Prostate gland (tissue), 2 donors: Measurements from ENCODE around the gene ADAMTS13. TPM values are rescaled to one million over a fixed set of nuclear protein-coding genes. Genes with fewer than 3 reads are reported as not detected.

Source experiments
- DNase-seq: peaks from one replicate; pipeline ENCODE4 v3.0.0-alpha.2; 2019; ENCODE audit warnings: low spot score
- H3K27ac ChIP-seq, 2 donors: fragments of 200-600 bp; sonication (generic); 2 replicates each; pipeline ENCODE4 v1.5.1; 2017 to 2019
- H3K27me3 ChIP-seq: fragments of 200-600 bp; sonication (generic); replicated peaks from 2 replicates; pipeline ENCODE4 v1.5.1; 2019; ENCODE audit not compliant: insufficient read depth
- H3K36me3 ChIP-seq, 2 donors: fragments of 200-600 bp; sonication (generic); 1 replicate in 1 of 2; 2 replicates in 1 of 2; pipeline versions ENCODE4 v1.5.1 to v1.8.1; 2017 to 2019
- H3K4me1 ChIP-seq: fragments of 200-600 bp; sonication (generic); replicated peaks from 2 replicates; pipeline ENCODE4 v1.5.1; 2019
- H3K4me3 ChIP-seq, 2 donors: fragments of 200-600 bp; sonication (generic); 2 replicates each; pipeline ENCODE4 v1.5.1; 2017 to 2019
- H3K9me3 ChIP-seq: fragments of 200-600 bp; sonication (generic); 2 replicates; pipeline ENCODE4 v1.5.1; 2017
- CTCF ChIP-seq, 4 experiments: fragments of 200-600 bp in 2 of 4; fragments of 450-650 bp in 2 of 4; sonication (generic) in 2 of 4; IDR thresholded peaks; 1 replicate in 3 of 4; 2 replicates in 1 of 4; pipeline ENCODE4 v1.5.1; 2016 to 2019; ENCODE audit warnings: antibody characterized with exemption in 4 of 4, mild to moderate bottlenecking in 2 of 4, moderate library complexity in 2 of 4
- POLR2A ChIP-seq: fragments of 450-650 bp; IDR thresholded peaks from one replicate; pipeline ENCODE4 v1.6.1; 2016; ENCODE audit warnings: antibody characterized with exemption, mild to moderate bottlenecking
- POLR2AphosphoS5 ChIP-seq: sonication (generic); formaldehyde crosslinking; IDR thresholded peaks from one replicate; pipeline ENCODE4 v1.6.1; 2017; ENCODE audit warnings: antibody characterized with exemption
- WGBS: methylation state at CpG from one replicate; pipeline ENCODE4 v1.1.5; 2018; 5-methylcytosine and 5-hydroxymethylcytosine counted together
- intact Hi-C: fragments of 100-400 bp; cut with DNase I; formaldehyde crosslinking; loops from one replicate; pipeline ENCODE4 v1.14.2; 2022
- total RNA-seq, 2 donors: library from RNA; depleted of rRNA; stranded (reverse); fragments of >200 nt; gene quantifications; one replicate each; pipeline ENCODE4 v1.1.0, GENCODE V29; 2016

The ADAMTS13 gene
- total RNA-seq, 2 donors from 2014 or later: 2.8 to 8.1 TPM

GRCh38 chr9:133464638-133465037, 42.5 kb downstream of the ADAMTS13 start:
- intact Hi-C loops: no loop called here
- no peak overlapping the region for H3K27ac ChIP-seq
- no peak for DNase-seq
- no peaks in the 10 kb centered on the region for H3K9me3 ChIP-seq
- no peaks in the 10 kb centered on the region for H3K36me3 ChIP-seq
- no peak for TF ChIP-seq POLR2A
- TF ChIP-seq POLR2AphosphoS5: no peak
- TF ChIP-seq CTCF (IDR thresholded peaks at IDR 0.05): no peak
- no peak overlapping the region for H3K4me3 ChIP-seq
- WGBS: 91% methylated on average over 10 of the region's 10 CpGs
- H3K27me3 ChIP-seq: no peaks in the 10 kb centered on the region
- H3K4me1 ChIP-seq: peaks cover 4% of the 10 kb centered on the region

- intact Hi-C loops: no loop called here
These were observed 43.8 kb downstream of the ADAMTS13 start for GRCh38 chr9:133465984-133466383.

GRCh38 chr9:133467101-133467500, 44.9 kb downstream of the ADAMTS13 start:
- Histone ChIP-seq H3K36me3 (no peaks in the 10 kb centered on the region), H3K27me3 (no peaks in the 10 kb centered on the region), H3K4me1 (no peaks in the 10 kb centered on the region), H3K27ac (no peak overlapping the region), H3K9me3 (no peaks in the 10 kb centered on the region), H3K4me3 (no peak overlapping the region)
- DNase-seq: no peak
- intact Hi-C loops: no loop called here
- TF ChIP-seq POLR2AphosphoS5 (no peak), CTCF (IDR thresholded peaks at IDR 0.05) (no peak), POLR2A (no peak)
- 87% methylated on average over 10 of the region's 10 CpGs for WGBS

More at GRCh38 chr9:133465984-133466383, 43.8 kb downstream of the ADAMTS13 start:
- no peak overlapping the region for H3K4me3 ChIP-seq
- no peaks in the 10 kb centered on the region for H3K27me3 ChIP-seq
- no peak for DNase-seq
- 92% methylated on average over 6 of the region's 6 CpGs for WGBS
- no peaks in the 10 kb centered on the region for H3K36me3 ChIP-seq
- no peaks in the 10 kb centered on the region for H3K4me1 ChIP-seq
- H3K27ac ChIP-seq: no peak overlapping the region
- no peaks in the 10 kb centered on the region for H3K9me3 ChIP-seq
- TF ChIP-seq POLR2AphosphoS5 (no peak), CTCF (IDR thresholded peaks at IDR 0.05) (no peak), POLR2A (no peak)

- no peak for DNase-seq
- H3K27ac ChIP-seq: no peak overlapping the region
- no peaks in the 10 kb centered on the region for H3K27me3 ChIP-seq
- no peaks in the 10 kb centered on the region for H3K4me1 ChIP-seq
- no peak overlapping the region for H3K4me3 ChIP-seq
- TF ChIP-seq POLR2A (no peak), POLR2AphosphoS5 (no peak), CTCF (IDR thresholded peaks at IDR 0.05) (no peak)
- H3K36me3 ChIP-seq: no peaks in the 10 kb centered on the region
- no peaks in the 10 kb centered on the region for H3K9me3 ChIP-seq
- whole genome bisulfite sequencing: 85% methylated on average over 10 of the region's 11 CpGs
- intact Hi-C loops: no loop called here
These were observed 46.2 kb downstream of the ADAMTS13 start for GRCh38 chr9:133468374-133468773.

- H3K9me3 ChIP-seq: no peaks in the 10 kb centered on the region
- WGBS: 82% methylated on average over 2 of the region's 6 CpGs
These were observed 46.7 kb downstream of the ADAMTS13 start for GRCh38 chr9:133468777-133469421.

More at GRCh38 chr9:133468777-133469421, 46.7 kb downstream of the ADAMTS13 start:
- Histone ChIP-seq H3K27ac (no peak overlapping the region), H3K4me3 (no peak overlapping the region), H3K27me3 (no peaks in the 10 kb centered on the region), H3K4me1 (no peaks in the 10 kb centered on the region), H3K36me3 (no peaks in the 10 kb centered on the region)
- intact Hi-C loops: no loop called here
- DNase-seq: no peak
- TF ChIP-seq CTCF (IDR thresholded peaks at IDR 0.05): no peak
- TF ChIP-seq POLR2A: no peak
- no peak for TF ChIP-seq POLR2AphosphoS5
